SU-DHL-6 (cell line): ENCODE results near the gene VTI1A.

Source experiments
- CTCF ChIP-seq: fragments of 200-600 bp; sonication (generic); IDR thresholded peaks from one replicate; pipeline ENCODE4 v1.5.1; 2017; ENCODE audit warnings: antibody characterized with exemption, mild to moderate bottlenecking, low read length, moderate library complexity; ENCODE audit not compliant: insufficient read depth, poor library complexity, severe bottlenecking
- EZH2phosphoT487 ChIP-seq: fragments of 200-600 bp; sonication (generic), shearing (Covaris generic); conservative IDR thresholded peaks from 2 replicates; pipeline ENCODE4 v1.6.1; 2018; ENCODE audit warnings: mild to moderate bottlenecking, antibody characterized with exemption, low read length, moderate library complexity, mixed read lengths

GRCh38 chr10:112622786-112623185, 175.8 kb downstream of the VTI1A start:
- no peak for TF ChIP-seq CTCF
- no peak for TF ChIP-seq EZH2phosphoT487
